NOMO-1 treated with DMSO at 0.1 percent for 48 hours (cell line): ENCODE results near the gene NSMF.

ENCODE experiments used
- DNase-seq: peaks from one replicate; lab custom pipeline; 2025; ENCODE audit not compliant: unreplicated experiment; lab: John Stamatoyannopoulos, UW

Gene NSMF

DNA sequence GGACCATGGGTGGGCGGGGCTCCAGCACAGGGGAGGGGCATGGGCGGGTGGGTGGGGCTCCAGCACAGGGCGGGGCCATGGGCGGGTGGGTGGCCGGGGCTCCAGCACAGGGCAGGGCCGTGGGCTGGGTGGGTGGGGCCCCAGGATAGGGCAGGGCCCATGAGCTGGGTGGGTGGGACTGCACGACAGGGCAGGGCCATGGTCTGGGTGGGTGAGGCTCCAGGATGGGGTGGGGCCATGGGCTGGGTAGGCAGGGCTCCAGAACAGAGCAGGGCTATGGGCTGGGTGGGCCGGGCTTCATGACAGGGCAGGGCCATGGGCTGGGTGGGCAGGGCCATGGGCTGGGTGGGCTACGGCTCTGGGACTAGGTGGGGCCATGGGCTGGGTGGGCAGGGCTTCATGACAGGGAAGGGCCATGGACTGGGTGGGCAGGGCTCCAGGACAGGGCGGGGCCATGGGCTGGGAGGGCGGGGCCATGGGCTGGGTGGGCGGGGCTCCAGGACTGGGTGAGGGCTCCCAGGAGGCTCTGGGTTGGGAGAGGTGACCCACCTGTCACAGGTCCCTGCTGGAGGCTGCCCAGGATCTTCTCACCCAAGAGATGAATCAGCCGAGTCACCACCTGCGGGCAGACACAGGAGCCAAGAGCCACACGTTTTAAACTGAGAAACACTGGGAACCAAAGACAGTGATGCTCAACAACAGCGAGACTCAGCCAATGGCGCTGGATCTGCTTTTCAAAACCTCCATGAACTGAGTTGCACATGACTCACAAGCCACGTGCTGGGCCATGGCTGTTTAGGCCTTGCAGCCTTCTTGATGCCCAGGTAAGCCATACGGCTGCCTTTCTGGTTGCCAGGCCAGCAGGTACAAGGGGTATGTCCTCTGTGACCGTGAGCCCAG is 33.6 kb upstream of the NSMF start:
- no peak for DNase-seq

DNA sequence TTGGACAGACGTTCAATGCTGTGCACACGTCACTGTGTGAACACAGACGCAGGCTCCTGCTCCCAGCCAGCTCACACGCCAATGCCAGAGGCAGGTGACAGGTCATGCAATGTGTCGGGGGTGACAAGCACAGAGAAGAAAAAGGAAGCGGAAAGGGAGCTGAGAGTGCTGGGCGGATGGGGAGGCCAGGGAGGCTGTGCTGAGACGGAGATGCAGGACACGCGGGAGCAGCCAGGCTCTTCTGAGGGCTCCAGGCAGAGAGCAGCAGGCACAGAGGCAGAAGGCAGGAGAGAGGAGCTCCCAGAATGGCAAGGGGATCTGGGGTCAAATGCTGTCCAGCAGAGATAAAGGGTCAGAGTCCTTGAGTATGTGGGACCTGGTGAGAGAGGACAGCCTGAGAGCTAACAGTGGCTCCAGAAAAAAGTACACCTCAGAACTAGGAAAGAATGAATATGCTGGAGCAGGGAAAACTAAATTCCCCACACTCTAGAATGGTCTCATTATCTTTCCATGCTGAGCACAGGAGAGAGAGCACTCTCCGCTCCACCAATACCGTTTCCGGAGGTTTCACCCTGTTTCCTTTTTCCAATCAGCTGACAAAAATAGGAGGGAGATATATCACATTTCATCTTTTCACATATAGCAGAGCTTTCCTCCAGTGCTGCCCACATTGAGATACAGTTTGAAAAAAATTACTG is 32.8 kb upstream of the NSMF start:
- DNase-seq = no peak

DNA sequence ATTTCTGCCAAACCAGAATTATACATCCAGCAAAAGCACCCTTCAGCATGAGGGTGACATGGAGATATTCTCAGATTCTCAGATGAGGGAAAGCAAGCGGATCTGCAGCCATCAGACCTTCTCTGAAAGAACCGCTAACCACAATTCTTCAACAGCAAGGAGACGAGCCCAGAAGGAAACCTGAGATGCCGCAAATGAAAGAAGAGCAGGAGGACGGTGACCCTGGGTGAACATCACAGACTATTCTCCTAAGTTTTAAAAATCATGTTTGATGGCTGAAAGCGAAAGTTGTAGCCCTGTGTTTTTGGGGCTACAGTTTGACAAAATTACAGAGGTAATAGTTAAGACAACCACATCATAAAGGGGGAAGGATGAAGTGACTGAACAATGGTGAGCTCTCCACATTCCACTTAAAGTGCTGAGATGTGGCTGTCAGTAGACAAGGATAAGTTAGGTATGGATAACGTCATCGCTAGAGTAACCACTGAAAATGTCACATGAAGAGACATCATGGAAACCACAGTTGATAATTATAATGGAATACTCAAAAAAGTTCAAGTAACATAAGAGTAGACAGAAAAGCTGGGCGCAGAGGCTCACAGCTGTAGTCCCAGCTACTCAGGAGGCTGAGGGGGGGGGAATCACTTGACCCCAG is 31.5 kb upstream of the NSMF start:
- no peak for DNase-seq

DNA sequence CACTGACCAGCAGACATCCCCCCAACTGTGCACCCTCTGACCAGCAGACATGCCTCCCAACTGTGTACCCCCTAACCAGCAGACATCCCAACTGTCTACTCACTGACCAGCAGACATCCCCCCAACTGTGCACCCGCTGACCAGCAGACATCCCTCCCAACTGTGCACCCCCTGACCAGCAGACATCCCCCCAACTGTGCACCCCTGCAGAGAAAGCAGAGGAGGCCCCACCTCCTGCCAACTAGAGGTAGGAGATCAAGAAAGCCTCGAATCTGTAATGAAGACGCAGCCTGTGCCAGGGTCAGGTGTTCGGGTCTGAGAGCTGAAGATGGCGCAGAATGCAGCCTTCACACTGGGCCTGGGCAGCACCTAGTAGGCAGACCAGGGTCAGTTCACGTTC is 29.8 kb upstream of the NSMF start:
- DNase-seq = no peak

DNA sequence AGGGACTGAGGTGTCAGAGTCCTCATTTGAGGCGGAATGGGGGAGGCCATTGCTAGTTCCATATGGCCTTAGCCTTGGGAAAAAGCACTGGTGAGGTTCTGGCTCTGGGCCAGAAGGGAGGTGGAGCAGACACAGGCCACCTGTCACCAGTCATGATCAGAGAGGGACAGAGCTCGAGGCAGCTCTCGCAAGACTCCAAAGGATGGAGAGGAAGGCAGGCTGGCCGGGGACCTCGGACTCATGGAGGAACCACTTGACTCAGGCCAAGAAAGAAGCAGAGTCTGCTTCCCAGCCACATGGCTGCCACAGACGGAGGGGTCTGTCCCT is 29.2 kb upstream of the NSMF start:
- DNase-seq = no peak

DNA sequence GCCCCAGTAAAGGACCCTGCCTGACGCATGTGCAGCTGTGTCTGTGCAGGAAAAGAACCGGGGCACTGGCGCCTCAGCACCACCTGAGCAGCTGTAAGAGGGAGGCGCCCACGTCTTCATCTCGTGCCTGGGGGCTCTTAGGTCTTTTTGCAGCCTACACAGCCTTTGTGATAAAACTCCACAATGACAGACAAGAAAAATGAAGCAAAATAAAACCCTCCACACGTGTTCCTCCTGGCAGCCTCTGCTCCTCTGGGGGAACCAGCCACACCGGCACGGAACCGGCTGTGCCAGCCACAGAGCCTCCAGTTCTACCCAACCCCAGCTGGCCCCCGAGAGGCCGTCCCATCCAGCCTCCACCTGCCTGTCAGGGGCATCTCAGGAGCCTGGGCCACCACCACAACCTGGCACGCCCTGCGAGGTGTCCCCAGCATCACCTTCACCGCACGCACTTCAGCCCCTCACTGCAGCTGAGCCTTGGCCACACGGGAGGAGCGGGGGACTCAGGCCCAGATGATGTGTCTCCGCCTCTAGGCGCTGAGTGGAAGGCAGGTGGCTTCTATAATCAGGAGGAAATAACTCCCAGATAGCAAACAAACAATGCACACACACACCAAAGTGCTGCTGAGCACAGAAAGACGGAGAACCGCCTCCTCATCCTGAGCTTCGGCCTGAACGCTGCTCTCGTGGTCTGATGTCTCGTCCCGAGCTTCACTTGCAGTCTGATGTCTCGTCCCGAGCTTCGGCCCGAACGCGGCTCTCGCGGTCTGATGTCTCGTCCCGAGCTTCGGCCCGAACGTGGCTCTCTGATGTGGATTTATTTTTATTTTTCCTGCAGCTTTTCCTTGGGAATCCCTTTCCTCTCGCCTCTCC is 28.6 kb upstream of the NSMF start:
- no peak for DNase-seq

DNA sequence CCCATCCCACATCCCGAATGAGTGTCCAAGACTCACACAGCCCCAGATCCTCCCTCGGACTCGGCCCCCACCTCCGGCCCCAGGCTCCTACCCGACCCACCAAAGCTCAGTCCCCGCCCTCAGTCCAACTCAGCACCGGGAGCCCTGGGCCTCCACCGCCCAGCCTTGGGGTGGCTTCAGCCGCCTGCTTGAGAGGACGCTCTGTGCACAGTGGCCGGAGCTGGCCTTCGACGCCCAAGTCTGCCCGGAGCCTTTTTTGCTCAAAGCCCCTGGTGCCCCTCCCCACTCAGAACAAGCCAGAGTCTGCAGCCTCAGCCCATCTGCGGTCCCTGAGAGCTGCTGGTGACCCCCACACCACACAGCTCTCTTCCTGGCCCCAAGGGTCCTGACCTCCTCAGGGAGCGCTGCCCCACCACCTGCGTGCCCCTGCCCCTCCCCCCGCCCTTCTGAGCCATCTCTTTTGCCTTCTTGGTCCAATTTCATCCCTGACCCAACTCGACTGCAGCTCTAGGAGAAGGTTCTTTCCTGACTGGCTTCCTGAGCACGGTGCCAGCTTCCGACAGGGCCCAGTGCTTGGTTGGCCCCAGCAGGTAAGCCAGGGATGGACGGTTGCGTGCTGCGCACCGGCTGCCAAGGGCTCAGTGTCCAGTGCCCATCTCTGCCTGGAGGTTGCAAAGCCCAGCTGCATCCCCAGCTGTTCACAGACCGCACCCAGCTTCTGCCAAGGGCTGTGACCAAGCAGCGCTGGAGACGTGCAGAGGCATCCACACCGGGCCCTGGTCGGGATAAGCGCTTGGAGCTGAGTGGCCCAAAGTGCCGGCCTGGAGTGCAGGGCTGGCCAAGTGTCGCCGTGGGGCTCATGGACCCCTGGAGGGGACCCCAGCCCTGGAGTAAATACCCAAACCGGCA is 27.7 kb upstream of the NSMF start:
- DNase-seq = no peak

DNA sequence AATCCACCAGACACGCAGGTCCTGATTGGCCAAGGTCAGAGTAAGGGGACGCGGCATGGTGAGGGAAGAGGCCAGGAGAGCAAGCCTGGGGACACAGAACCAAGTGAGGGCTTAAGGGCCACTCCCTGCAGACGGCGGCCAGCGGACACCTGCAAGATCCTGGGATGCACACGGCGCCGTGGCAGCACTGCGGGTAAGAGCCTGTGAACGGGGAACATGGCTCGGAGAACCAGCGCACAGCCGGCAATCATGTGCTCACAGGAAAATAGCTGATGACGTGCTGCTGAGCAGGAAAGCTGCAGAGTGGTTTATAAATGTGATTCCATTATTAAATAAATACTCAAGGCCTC is 27.0 kb upstream of the NSMF start:
- no peak for DNase-seq

DNA sequence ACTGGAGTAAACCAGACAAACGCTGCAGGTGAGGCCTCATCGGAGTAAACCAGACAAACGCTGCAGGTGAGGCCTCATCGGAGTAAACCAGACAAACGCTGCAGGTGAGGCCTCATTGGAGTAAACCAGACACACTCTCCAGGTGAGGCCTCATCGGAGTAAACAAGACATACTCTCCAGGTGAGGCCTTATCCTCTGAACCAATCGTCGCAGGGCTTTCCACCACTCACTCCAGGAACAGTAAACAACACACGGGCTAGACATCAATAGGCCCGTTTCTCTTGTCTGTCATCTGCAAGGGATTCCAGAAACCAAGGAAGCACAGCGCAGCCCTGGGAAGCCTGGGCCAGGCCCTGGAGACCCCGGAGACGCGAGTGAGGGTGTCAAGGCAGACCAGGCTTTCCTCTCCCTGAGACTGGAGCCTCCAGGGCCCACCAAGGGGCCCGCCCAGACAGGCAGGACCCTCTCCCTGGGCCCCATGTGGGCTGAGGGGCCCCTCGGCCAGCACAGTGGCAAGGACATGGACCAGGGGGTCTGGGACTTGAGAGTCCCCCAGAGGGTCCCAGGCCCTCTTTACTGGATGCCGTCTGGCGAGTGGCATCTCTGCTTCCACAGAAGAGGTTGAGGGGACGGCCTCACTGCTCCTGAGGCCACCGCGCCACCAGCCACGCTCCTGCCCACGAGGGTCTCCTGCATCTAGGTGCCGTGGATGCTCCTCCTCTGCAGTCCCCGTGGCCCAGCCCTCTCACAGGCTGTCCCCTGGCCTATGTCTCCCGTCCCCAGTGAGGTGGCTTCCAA is 26.4 kb upstream of the NSMF start:
- no peak for DNase-seq

DNA sequence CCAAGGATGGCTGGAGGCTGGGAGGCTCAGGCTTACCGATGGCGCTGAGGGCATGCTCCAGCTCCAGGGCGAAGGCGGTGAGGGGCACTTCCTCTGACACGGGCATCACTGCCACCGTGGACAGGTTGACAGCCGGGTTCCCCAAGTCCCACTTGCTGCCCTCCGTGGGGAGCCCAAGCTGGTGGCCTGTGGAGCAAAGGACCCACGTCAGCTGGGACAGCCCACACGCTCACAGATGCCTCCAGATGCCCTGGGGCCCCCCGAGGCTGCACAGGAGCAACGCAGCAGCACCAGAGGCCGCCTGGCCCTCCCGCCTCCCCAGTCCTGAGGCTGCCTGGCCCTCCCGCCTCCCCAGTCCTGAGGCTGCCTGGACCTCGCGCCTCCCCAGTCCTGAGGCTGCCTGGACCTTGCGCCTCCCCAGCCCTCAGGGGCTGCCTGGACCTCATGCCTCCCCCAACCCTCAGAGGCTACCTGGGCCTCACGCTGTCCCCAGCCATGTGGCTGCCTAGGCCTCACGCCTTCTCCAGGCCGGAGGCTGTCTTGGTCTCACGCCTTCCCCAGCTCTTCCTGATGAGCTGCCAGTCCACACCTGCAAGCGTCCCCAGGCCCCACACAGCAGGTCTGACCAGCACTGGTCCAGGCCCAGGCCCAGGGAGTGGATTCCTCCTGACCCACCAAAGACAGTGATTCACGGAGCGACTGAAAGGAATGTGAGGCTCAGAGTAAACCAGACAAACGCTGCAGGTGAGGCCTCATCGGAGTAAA is 25.6 kb upstream of the NSMF start:
- DNase-seq = no peak

DNA sequence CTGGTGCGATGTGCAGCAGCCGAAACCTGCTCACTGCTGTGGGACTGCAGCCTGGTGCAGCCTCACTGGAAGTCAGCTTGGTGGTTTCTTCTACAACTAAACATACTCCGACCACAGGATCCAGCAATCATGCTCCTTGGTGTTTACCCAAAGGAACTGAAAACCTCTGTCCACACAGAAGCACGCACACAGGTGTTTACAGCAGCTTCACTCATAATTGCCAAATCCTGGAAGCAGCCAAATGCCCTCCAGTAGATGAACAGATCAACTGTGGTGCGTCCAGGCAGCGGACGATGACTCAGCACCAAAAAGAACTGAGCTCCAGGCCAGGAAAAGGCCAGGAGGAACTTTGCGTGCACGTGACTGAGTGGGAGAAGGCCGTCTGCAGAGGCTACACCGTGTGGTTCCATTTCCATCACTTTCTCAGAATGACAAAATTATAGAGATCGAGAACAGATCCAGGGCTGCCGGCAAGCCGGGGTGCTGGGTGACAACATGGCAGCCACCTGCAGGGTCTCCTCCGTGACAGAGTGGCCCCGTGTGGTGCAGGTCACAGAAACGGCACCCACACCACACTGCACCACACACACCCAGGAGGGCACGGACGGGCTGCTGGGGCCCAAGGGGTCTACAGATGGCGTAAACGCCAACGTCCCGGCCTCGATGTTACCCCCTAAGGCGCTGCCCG is 23.1 kb upstream of the NSMF start:
- peak; percentile 63 for DNase-seq

DNA sequence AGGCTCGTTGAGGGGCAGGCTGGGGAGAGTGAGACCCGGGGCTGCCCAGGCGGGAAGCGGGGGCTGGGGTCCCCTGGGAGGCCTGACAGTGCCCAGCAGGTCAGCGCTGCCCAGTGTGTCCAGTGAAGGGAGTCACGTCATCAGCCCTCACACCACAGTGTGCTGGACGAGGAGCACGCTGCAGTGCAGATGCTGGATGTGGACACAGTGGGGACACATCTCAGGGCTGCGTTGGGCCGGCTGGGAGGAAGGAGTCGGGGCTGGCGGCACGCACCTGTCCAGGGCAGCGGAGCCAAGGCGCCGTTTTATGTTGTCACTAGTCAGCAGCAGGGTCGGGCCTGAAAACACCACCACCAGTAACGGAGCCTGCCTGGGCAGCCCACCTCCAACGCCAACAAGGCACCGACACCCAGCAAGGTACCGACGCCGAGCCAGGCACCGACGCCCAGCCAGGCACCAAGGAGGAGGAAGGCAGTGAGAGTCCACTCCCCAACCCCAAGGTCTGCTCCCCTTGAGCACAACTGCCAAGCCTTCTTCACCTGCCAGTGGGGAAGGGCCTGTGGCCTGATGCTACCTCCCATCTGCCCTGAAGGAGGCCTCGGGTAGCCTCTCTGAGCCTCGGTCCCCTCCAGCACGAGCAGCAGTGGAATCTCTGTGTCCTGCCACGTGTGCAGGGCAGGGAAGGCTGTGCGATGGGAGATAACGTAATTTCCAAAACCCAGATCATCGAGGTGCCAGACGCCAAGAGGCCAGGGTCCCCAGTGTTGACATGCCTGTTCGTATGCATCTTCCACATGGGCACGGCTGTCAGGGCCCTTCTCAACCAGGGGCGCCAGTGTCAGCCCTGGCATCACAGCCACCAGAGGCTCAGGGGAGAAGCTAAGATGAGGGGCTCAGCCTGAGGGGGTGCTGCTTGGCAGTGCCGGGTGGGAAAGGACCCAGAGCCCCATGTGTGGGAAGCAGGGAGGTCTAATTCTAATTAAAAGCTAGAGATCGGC is 21.9 kb upstream of the NSMF start:
- DNase-seq = no peak

DNA sequence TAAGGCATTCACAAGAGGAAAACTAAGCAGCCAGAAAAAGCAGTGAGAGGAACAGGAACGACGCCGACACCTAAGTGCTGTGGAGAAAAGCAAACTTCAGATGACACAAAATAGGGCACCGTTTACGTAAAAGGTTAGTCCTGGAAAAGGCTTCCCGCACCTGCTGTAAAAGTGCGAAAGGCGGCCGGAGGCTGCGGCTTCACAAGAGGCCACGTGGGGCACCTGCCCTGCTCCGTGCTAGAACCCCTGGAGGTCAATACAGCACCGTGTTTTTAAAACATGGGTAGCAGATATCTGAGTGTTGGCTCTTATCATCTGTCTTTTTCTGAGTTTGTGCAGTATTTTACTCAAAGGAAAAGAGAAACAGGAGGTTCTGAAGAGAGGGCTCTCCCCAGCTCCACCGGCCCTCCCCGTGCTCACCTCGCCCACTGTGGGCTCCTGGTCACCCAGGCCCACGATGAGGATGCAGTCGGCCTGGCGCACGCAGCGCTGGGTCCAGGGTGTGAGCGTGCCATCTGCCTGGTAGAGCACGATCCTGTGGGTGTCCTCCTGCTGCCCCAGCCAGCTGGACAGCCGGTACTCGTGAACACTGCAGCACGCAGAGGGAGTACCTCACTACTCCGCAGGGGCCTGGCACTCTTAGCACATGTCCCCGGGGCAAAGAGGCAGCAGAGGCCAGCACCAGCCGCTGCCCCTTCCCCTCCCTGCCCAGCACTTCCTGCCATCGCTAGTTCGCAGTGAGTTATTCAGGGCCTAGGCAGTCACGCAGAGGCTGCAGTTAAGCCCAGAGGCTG is 21.0 kb upstream of the NSMF start:
- DNase-seq = no peak

DNA sequence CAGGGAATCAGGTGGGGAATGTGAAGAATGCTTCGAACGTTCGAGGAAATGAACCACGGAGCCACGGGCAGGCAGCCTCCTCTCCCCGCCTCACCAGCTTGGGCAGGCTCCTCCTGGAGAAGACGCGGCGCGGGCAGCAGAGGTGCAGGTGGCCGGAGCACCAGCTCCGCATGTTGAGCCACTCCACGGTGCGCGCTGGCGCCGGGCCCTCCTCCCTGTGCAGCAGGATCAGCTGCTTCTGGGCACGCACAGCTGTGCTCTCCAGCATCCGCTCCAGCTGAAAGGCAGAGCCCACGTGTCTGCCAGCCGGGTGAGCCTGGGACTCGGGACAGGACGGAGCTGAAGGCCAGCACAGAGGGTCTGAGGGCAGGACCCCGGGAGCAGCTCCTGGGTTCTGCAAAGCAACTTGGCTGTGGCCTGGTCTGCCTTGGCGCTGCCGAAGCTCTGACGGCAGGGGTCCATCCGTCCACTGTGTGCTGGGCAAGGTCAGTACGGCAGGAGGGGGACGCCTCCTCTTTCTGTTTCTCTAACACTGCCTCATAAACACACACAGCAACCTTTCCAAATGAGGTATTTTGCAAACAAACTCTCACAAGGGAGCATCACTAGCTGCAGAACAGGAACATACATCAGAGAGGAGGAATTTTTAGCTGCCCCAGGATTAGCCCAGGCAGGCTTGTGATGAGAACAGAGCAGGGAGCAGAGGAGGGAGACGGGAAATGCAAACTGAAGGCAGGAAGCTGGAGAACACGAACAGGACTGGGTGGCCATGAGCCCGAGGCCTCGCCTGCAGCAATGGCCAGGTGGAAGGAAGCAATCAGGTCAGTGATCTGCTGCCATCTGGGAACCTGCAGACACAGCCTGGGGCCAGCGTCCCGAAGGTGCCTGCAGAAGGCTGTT is 20.1 kb upstream of the NSMF start:
- DNase-seq = no peak

DNA sequence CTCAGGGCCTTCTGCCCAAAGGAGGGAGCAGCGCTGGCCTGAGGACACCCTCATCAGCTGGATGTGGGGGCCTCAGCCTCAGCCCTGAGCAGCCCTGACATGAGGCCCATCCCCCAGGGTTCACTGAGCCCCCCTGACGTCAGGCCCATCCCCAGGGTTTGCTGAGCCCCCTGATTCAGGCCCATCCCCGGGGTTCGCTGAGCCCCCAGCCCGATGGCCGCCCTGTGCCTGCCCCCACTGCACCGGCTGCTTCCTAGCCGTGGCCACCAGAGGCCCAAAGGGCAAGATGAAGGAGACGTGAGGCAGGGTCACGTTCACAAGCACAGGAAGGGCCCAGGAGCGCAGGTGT is 19.5 kb upstream of the NSMF start:
- no peak for DNase-seq
